K562 (cell line): ENCODE measurements around the gene TRMT2A. TPM values are rescaled to one million over a fixed set of nuclear protein-coding genes. Genes with fewer than 3 reads are reported as not detected.

Experiments
- ARNT ChIP-seq, 2 experiments: fragments of 450-650 bp; IDR thresholded peaks; 2 replicates each; pipeline ENCODE4 v1.6.1; 2016; ENCODE audit warnings: mild to moderate bottlenecking in 1 of 2
- CHCHD3 ChIP-seq: fragments of 250-450 bp; sonication (Bioruptor Pico); IDR thresholded peaks from 2 replicates; pipeline ENCODE4 v2.1.2; 2022; ENCODE audit warnings: mild to moderate bottlenecking
- CHD2 ChIP-seq: IDR thresholded peaks from 2 replicates; pipeline ENCODE4 v1.6.1; 2011; ENCODE audit warnings: low read depth, low read length
- FOS ChIP-seq: IDR thresholded peaks from 3 replicates; pipeline ENCODE4 v1.6.1; 2011; ENCODE audit not compliant: insufficient read length; ENCODE audit errors: extremely low read depth
- HMG20A ChIP-seq: fragments of 450-650 bp; formaldehyde crosslinking; conservative IDR thresholded peaks from 2 replicates; pipeline ENCODE4 v1.4.0; 2020; ENCODE audit warnings: mild to moderate bottlenecking, mixed read lengths
- KAT8 ChIP-seq: fragments of 450-650 bp; IDR thresholded peaks from 2 replicates; pipeline ENCODE4 v1.6.1; 2016; ENCODE audit warnings: low read depth, mild to moderate bottlenecking
- LEF1 ChIP-seq: fragments of 450-650 bp; IDR thresholded peaks from 2 replicates; pipeline ENCODE4 v1.6.1; 2016; ENCODE audit warnings: mild to moderate bottlenecking
- MBD2 ChIP-seq: sonication (generic); IDR thresholded peaks from 2 replicates; pipeline ENCODE4 v1.6.1; 2016; ENCODE audit warnings: low read depth, borderline replicate concordance
- MCM5 ChIP-seq: fragments of 450-650 bp; IDR thresholded peaks from 2 replicates; pipeline ENCODE4 v1.6.1; 2016; ENCODE audit warnings: low read depth
- NFIX ChIP-seq: fragments of 250-450 bp; sonication (Bioruptor Pico); IDR thresholded peaks from 2 replicates; pipeline ENCODE4 v1.4.0; 2020; ENCODE audit warnings: low read depth, mild to moderate bottlenecking, moderate library complexity
- PPARD ChIP-seq: fragments of 250-450 bp; sonication (Bioruptor Pico); IDR thresholded peaks from 2 replicates; pipeline ENCODE4 v1.8.0; 2022; ENCODE audit warnings: inconsistent platforms, mild to moderate bottlenecking, moderate library complexity
- SMAD4 ChIP-seq: fragments of 250-450 bp; sonication (Bioruptor Pico); conservative IDR thresholded peaks from 2 replicates; pipeline ENCODE4 v1.8.0; 2021; ENCODE audit warnings: inconsistent platforms, mild to moderate bottlenecking, moderate library complexity
- TARDBP ChIP-seq: fragments of 450-650 bp; IDR thresholded peaks from 2 replicates; pipeline ENCODE4 v1.6.1; 2016
- TBL1XR1 ChIP-seq, 2 experiments: IDR thresholded peaks; 2 replicates each; pipeline ENCODE4 v1.6.1; 2012; ENCODE audit warnings: improper control_type of control experiment in 2 of 2, low read length in 2 of 2, mild to moderate bottlenecking in 1 of 2
- TEAD4 ChIP-seq, 2 experiments: sonication (generic) in 1 of 2; formaldehyde crosslinking in 1 of 2; IDR thresholded peaks; 2 replicates each; pipeline versions ENCODE4 v1.6.1 to v1.8.0; 2012 to 2022; ENCODE audit warnings: borderline replicate concordance in 1 of 2, inconsistent platforms in 1 of 2, low read length in 1 of 2, mild to moderate bottlenecking in 1 of 2, missing genetic modification reagents in 1 of 2
- TFAM ChIP-seq: fragments of 250-450 bp; sonication (Bioruptor Pico); conservative IDR thresholded peaks from 2 replicates; pipeline ENCODE4 v1.5.0; 2021; ENCODE audit warnings: mild to moderate bottlenecking, moderate library complexity
- USF2 ChIP-seq: sonication (generic); formaldehyde crosslinking; IDR thresholded peaks from 2 replicates; pipeline ENCODE4 v1.5.0; 2020; ENCODE audit warnings: missing genetic modification reagents
- ZBTB26 ChIP-seq: fragments of 450-650 bp; formaldehyde crosslinking; IDR thresholded peaks from 2 replicates; pipeline ENCODE4 v1.4.0; 2022; ENCODE audit warnings: missing genetic modification characterization
- ZFP91 ChIP-seq: sonication (generic); formaldehyde crosslinking; IDR thresholded peaks from 2 replicates; pipeline ENCODE4 v1.8.0; 2022; ENCODE audit warnings: mild to moderate bottlenecking, missing genetic modification reagents
- ZNF436 ChIP-seq: fragments of 250-450, 450-650 bp; sonication (Bioruptor Pico); formaldehyde crosslinking; IDR thresholded peaks from 2 replicates; pipeline ENCODE4 v1.7.0; 2020; ENCODE audit warnings: mild to moderate bottlenecking
- ZNF511 ChIP-seq: sonication (generic); formaldehyde crosslinking; IDR thresholded peaks from 2 replicates; pipeline ENCODE4 v1.8.0; 2022; ENCODE audit warnings: mild to moderate bottlenecking, missing genetic modification reagents
- ZNF592 ChIP-seq: fragments of 450-650 bp; IDR thresholded peaks from 2 replicates; pipeline ENCODE4 v1.6.1; 2017; ENCODE audit warnings: antibody characterized with exemption, mild to moderate bottlenecking
- polyA plus RNA-seq, 8 experiments: library from polyadenylated mRNA; depleted of rRNA in 4 of 8; stranded (reverse) in 5 of 8; unstranded in 3 of 8; fragments of >200 nt; fragmentation: Nextera tagmentation in 2 of 8; fragmentation: Illumina TruSeq in 1 of 8; extraction: Ambion mirVana in 2 of 8; extraction: Trizol in 1 of 8; gene quantifications; 2 replicates each; pipeline versions ENCODE4 v1.2.1 to v1.2.3, GENCODE V29; 2011 to 2014; ENCODE audit warnings: inconsistent platforms in 1 of 8, missing spikeins in 1 of 8
- total RNA-seq, 7 experiments: library from RNA; depleted of rRNA in 6 of 7; stranded (reverse); fragments of >200 nt in 6 of 7; fragmentation: Illumina TruSeq in 2 of 7; extraction: Trizol in 2 of 7; gene quantifications; 2 replicates each; pipeline versions ENCODE4 v1.2.1 to v1.2.3, GENCODE V29; 2011 to 2021; ENCODE audit warnings: low replicate concordance in 1 of 7

TRMT2A gene
- total and polyA plus RNA-seq, 9 of the 15 experiments (the other 6 are each of a cell fraction or from before 2014, with no cell fraction given) = 1.6 to 265 (median 140) TPM

- TF ChIP-seq ZFP91 (CRISPR knock-in tag) (no peak), ZNF592 (no peak), HMG20A (CRISPR knock-in tag) (no peak), MBD2 (no peak), LEF1 (no peak), USF2 (CRISPR knock-in tag) (no peak), ZBTB26 (CRISPR knock-in tag) (no peak), TEAD4 (IDR thresholded peaks at IDR 0.05; ENCODE audit: low read length) (no peak), TEAD4 (CRISPR knock-in tag; IDR thresholded peaks at IDR 0.05; ENCODE audit: borderline replicate concordance) (no peak), MCM5 (no peak), CHCHD3 (0 out of 2 replicates have a peak, but pooled peaks have one; percentile 24), ZNF436 (CRISPR knock-in tag) (peak; percentile 26; the same call in 1 of the 2 replicates), CHD2 (no peak), FOS (no peak), TARDBP (no peak), SMAD4 (peak; percentile 28; the same call in 1 of the 2 replicates), PPARD (CRISPR knock-in tag) (no peak), NFIX (no peak), ZNF511 (no peak), KAT8 (no peak), TBL1XR1 (IDR thresholded peaks at IDR 0.05; ENCODE audit: low read length in 2 of 2) (0 out of 4 replicates have a peak, but pooled peaks of 1 of the 2 experiments have one; percentile 29), ARNT (IDR thresholded peaks at IDR 0.05) (no peak), TFAM (CRISPR knock-in tag) (no peak)
Measured at GRCh38 chr22:20076627-20077172, 40.3 kb downstream of the TRMT2A start (continued).
